ENCODE results near the gene NPTN. TPM values are rescaled to one million over a fixed set of nuclear protein-coding genes. Genes with fewer than 3 reads are reported as not detected.

Gene NPTN
- total RNA-seq, 3 donors from 2014 or later (not counting 1 experiment from before 2014, with no cell fraction given): 37.9 to 46.9 (median 46.4) TPM

DNA sequence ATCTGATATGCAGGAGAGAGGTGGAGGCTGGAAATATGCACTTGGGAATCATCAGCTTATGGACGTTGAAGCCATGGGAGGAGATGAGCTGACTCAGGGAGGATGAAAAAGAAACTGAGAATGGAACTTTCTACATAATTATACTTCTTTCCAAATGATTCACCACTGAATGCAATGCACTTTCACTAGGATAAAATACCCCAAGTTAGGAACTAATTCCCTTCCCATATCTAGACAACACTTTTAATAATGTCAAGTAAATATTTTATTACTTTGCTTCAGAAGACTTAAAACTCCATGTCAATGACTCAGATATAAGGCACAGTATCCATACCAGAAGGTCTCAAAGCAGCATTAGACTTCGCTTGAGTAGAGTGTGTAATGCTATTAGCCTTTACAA, 24.2 kb downstream of the NPTN start:
- TF ChIP-seq, protein P1, sequence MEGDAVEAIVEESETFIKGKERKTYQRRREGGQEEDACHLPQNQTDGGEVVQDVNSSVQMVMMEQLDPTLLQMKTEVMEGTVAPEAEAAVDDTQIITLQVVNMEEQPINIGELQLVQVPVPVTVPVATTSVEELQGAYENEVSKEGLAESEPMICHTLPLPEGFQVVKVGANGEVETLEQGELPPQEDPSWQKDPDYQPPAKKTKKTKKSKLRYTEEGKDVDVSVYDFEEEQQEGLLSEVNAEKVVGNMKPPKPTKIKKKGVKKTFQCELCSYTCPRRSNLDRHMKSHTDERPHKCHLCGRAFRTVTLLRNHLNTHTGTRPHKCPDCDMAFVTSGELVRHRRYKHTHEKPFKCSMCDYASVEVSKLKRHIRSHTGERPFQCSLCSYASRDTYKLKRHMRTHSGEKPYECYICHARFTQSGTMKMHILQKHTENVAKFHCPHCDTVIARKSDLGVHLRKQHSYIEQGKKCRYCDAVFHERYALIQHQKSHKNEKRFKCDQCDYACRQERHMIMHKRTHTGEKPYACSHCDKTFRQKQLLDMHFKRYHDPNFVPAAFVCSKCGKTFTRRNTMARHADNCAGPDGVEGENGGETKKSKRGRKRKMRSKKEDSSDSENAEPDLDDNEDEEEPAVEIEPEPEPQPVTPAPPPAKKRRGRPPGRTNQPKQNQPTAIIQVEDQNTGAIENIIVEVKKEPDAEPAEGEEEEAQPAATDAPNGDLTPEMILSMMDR (IDR thresholded peaks at IDR 0.05): no peak
- intact Hi-C loops (cut with micrococcal nuclease): no loop called here

DNA sequence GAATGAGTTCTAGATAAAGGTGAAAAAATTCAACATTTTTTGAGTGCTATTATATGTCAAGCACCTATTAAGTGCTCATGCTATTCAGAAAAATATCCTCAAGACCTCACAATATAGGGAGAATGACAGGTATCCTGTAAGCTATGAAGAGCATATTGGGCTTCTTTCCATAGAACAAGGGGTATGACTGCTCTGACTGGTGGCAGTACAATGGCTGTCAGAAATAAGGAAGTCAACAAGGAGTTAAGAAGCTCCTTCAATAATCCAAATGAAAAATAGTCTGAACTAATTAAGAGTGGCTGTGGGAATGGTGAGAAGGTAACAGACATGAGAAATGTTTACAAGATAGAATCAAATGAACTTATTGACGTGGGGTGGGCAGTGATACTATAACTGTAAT, 24.7 kb downstream of the NPTN start:
- WGBS (ENCODE audit: insufficient coverage): 91% methylated on average over 1 of the region's 1 CpG
- TF ChIP-seq, protein P1 (IDR thresholded peaks at IDR 0.05): no peak
- no peak overlapping the region for H3K27ac ChIP-seq (ENCODE audit: low read length)
- H3K9me3 ChIP-seq (ENCODE audit: control insufficient read depth, insufficient read depth, low read length): no peaks in the 10 kb centered on the region
- H3K4me3 ChIP-seq (ENCODE audit: low read length): no peak overlapping the region
- intact Hi-C loops (cut with micrococcal nuclease): no loop called here
- no peak for ATAC-seq
- no peak overlapping the region for H3K4me3 Mint-ChIP-seq
- H3K27me3 Mint-ChIP-seq (ENCODE audit: low read depth in 2 of 2): no peaks in the 10 kb centered on the region
- H3K36me3 ChIP-seq (ENCODE audit: control insufficient read depth, insufficient read depth, low read length): no peaks in the 10 kb centered on the region
- H3K27ac Mint-ChIP-seq: no peak overlapping the region
- H3K9me3 Mint-ChIP-seq: no peaks in the 10 kb centered on the region
- no peaks in the 10 kb centered on the region for H3K36me3 Mint-ChIP-seq
- H3K4me1 ChIP-seq (ENCODE audit: control insufficient read depth, insufficient read depth, low read length): no peaks in the 10 kb centered on the region
- H3K27me3 ChIP-seq (ENCODE audit: control insufficient read depth, insufficient read depth, low read length): no peaks in the 10 kb centered on the region
- H3K4me1 Mint-ChIP-seq: peaks cover 19 to 22% of the 10 kb centered on the region in 2 donors
- DNase-seq: no peak

More for the DNA sequence above, 24.2 kb downstream of the NPTN start:
- Histone ChIP-seq H3K36me3 (ENCODE audit: control insufficient read depth, insufficient read depth, low read length) (no peaks in the 10 kb centered on the region), H3K27ac (ENCODE audit: low read length) (no peak overlapping the region), H3K4me1 (ENCODE audit: control insufficient read depth, insufficient read depth, low read length) (no peaks in the 10 kb centered on the region), H3K9me3 (ENCODE audit: control insufficient read depth, insufficient read depth, low read length) (no peaks in the 10 kb centered on the region), H3K4me3 (ENCODE audit: low read length) (no peak overlapping the region), H3K27me3 (ENCODE audit: control insufficient read depth, insufficient read depth, low read length) (no peaks in the 10 kb centered on the region)
- H3K9me3 Mint-ChIP-seq: no peaks in the 10 kb centered on the region
- ATAC-seq (no peak), DNase-seq (no peak)
- no peak overlapping the region for H3K4me3 Mint-ChIP-seq
- H3K27ac Mint-ChIP-seq: no peak overlapping the region
- no peaks in the 10 kb centered on the region for H3K27me3 Mint-ChIP-seq (ENCODE audit: low read depth in 2 of 2)
- WGBS (ENCODE audit: insufficient coverage): 93% methylated on average over 1 of the region's 2 CpGs
- peaks cover 19 to 22% of the 10 kb centered on the region in 2 donors for H3K4me1 Mint-ChIP-seq
- no peaks in the 10 kb centered on the region for H3K36me3 Mint-ChIP-seq

DNA sequence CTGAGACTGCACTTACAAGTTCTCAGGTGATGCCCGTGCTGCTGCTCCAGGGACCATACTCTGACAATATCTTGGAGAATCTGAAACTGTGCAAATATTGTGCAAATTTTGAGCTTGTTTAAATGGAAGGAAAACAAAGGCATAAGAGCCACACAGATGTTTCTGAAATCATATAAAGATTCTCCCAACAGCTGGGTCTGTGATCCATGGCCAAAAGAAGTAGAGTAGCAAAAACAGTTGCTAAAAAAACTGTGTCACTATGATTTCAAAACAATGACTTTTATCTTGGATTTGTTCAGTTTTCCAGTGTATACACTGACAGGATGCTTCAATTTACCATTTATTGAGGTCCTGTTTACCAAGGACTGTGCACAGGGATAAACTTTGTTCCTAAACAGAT, 25.3 kb downstream of the NPTN start:
- Histone ChIP-seq H3K9me3 (ENCODE audit: control insufficient read depth, insufficient read depth, low read length) (no peaks in the 10 kb centered on the region), H3K4me1 (ENCODE audit: control insufficient read depth, insufficient read depth, low read length) (no peaks in the 10 kb centered on the region), H3K36me3 (ENCODE audit: control insufficient read depth, insufficient read depth, low read length) (no peaks in the 10 kb centered on the region), H3K27me3 (ENCODE audit: control insufficient read depth, insufficient read depth, low read length) (no peaks in the 10 kb centered on the region), H3K4me3 (ENCODE audit: low read length) (no peak overlapping the region), H3K27ac (ENCODE audit: low read length) (no peak overlapping the region)
- Mint-ChIP-seq H3K27ac (peak overlapping the region in 1 of 2 donors; percentile 12), H3K27me3 (ENCODE audit: low read depth in 2 of 2) (no peaks in the 10 kb centered on the region), H3K4me1 (peaks cover 19 to 22% of the 10 kb centered on the region in 2 donors), H3K4me3 (no peak overlapping the region), H3K36me3 (no peaks in the 10 kb centered on the region), H3K9me3 (no peaks in the 10 kb centered on the region)
- ATAC-seq: no peak
- TF ChIP-seq, protein P1 (IDR thresholded peaks at IDR 0.05): no peak
- 94% methylated on average over 1 of the region's 1 CpG for WGBS (ENCODE audit: insufficient coverage)
- no peak for DNase-seq
- intact Hi-C loops (cut with micrococcal nuclease): no loop called here

DNA sequence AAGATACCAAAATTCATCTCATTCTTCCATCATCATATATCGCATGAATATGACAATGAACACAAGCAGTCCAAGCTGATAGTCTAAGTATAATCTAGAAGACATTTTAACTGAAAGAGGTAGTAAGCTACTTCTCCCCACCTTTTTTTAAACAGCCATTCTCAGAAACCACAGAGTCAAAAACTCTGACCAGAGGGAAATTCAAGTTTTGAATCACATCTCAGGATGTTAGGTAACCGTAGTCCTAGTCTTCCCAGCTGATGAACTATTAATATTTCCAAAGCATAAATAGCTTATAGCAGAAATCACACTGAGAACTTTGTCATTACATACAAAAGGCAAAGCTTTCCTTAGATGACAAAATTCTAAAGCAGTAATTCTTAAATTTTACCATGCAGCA, 25.8 kb downstream of the NPTN start:
- intact Hi-C loops (cut with micrococcal nuclease): no loop called here
- Mint-ChIP-seq H3K4me1 (peaks cover 19 to 22% of the 10 kb centered on the region in 2 donors), H3K27ac (peak overlapping the region in 1 of 2 donors; percentile 12), H3K4me3 (no peak overlapping the region), H3K27me3 (ENCODE audit: low read depth in 2 of 2) (no peaks in the 10 kb centered on the region), H3K36me3 (no peaks in the 10 kb centered on the region), H3K9me3 (no peaks in the 10 kb centered on the region)
- Histone ChIP-seq H3K27me3 (ENCODE audit: control insufficient read depth, insufficient read depth, low read length) (no peaks in the 10 kb centered on the region), H3K9me3 (ENCODE audit: control insufficient read depth, insufficient read depth, low read length) (no peaks in the 10 kb centered on the region), H3K36me3 (ENCODE audit: control insufficient read depth, insufficient read depth, low read length) (no peaks in the 10 kb centered on the region), H3K27ac (ENCODE audit: low read length) (no peak overlapping the region), H3K4me1 (ENCODE audit: control insufficient read depth, insufficient read depth, low read length) (peaks cover 2% of the 10 kb centered on the region), H3K4me3 (ENCODE audit: low read length) (no peak overlapping the region)
- DNase-seq (no peak), ATAC-seq (no peak)
- TF ChIP-seq, protein P1 (IDR thresholded peaks at IDR 0.05): no peak
- 17% methylated on average over 1 of the region's 2 CpGs for WGBS (ENCODE audit: insufficient coverage)
